Smooth muscle cell (in vitro differentiated cells): Measurements from ENCODE around the gene TJP1. TPM values are rescaled to one million over a fixed set of nuclear protein-coding genes. Genes with fewer than 3 reads are reported as not detected.
"Not testable (repeated sequence)": the region's sequence is repeated elsewhere in the genome, so short reads cannot be mapped to it uniquely, and the experiment has no call there.

Source experiments
- DNase-seq: peaks from one replicate; lab custom pipeline; 2025; ENCODE audit not compliant: unreplicated experiment; lab: John Stamatoyannopoulos, UW
- H2AFZ ChIP-seq: fragments of 200-600 bp; sonication (generic); 2 replicates; pipeline ENCODE4 v1.6.0; 2016; ENCODE audit warnings: antibody characterized with exemption, low read depth, mild to moderate bottlenecking
- H3F3A ChIP-seq: fragments of 200-600 bp; sonication (generic); 2 replicates; pipeline ENCODE4 v1.6.0; 2017; ENCODE audit warnings: antibody characterized with exemption, low read depth
- H3K27ac ChIP-seq: fragments of 200-600 bp; sonication (generic); 2 replicates; pipeline ENCODE4 v1.5.1; 2016; ENCODE audit warnings: low read depth, mild to moderate bottlenecking
- H3K27me3 ChIP-seq: fragments of 200-600 bp; sonication (generic); 2 replicates; pipeline ENCODE4 v1.6.1; 2016; ENCODE audit warnings: low read depth, mild to moderate bottlenecking
- H3K36me3 ChIP-seq: fragments of 200-600 bp; sonication (generic); 2 replicates; pipeline ENCODE4 v1.5.1; 2016; ENCODE audit warnings: low read depth
- H3K4me1 ChIP-seq: fragments of 200-600 bp; sonication (generic); 2 replicates; pipeline ENCODE4 v1.5.1; 2016; ENCODE audit warnings: low read depth
- H3K4me2 ChIP-seq: fragments of 200-600 bp; sonication (generic); 2 replicates; pipeline ENCODE4 v1.6.0; 2016; ENCODE audit warnings: mild to moderate bottlenecking
- H3K4me3 ChIP-seq: fragments of 200-600 bp; sonication (generic); 2 replicates; pipeline ENCODE4 v1.5.1; 2016; ENCODE audit warnings: mild to moderate bottlenecking
- H3K79me2 ChIP-seq: fragments of 200-600 bp; sonication (generic); 2 replicates; pipeline ENCODE4 v1.6.0; 2016; ENCODE audit warnings: low read depth, mild to moderate bottlenecking
- H3K9ac ChIP-seq: fragments of 200-600 bp; sonication (generic); 2 replicates; pipeline ENCODE4 v1.6.0; 2016; ENCODE audit warnings: low read depth
- H3K9me3 ChIP-seq: fragments of 200-600 bp; sonication (generic); replicated peaks from 2 replicates; pipeline ENCODE4 v1.5.1; 2016; ENCODE audit warnings: low read depth
- H4K20me1 ChIP-seq: fragments of 200-600 bp; sonication (generic); 2 replicates; pipeline ENCODE4 v1.6.0; 2016; ENCODE audit warnings: low read depth
- WGBS: methylation state at CpG from one replicate; pipeline ENCODE4 v1.1.7; 2016; ENCODE audit warnings: low lambda C conversion rate; 5-methylcytosine and 5-hydroxymethylcytosine counted together
- polyA plus RNA-seq: library from polyadenylated mRNA; unstranded; fragments of >200 nt; fragmentation: Nextera tagmentation; extraction: Ambion mirVana; gene quantifications from 2 replicates; pipeline ENCODE4 v1.2.1, GENCODE V29; 2016
- total RNA-seq: library from RNA; depleted of rRNA; stranded (reverse); fragments of >200 nt; gene quantifications from 2 replicates; pipeline ENCODE4 v1.2.3, GENCODE V29; 2014
- TF ChIP-seq, protein P1 (sequence below): fragments of 200-600 bp; sonication (generic); IDR thresholded peaks from 2 replicates; pipeline ENCODE4 v1.5.1; 2017; ENCODE audit warnings: borderline replicate concordance, mild to moderate bottlenecking, antibody characterized with exemption; ENCODE audit not compliant: insufficient read depth, poor library complexity, severe bottlenecking

TJP1 gene
- total and polyA plus RNA-seq, 2 experiments from 2014 or later: 28.4 to 73.1 TPM

DNA sequence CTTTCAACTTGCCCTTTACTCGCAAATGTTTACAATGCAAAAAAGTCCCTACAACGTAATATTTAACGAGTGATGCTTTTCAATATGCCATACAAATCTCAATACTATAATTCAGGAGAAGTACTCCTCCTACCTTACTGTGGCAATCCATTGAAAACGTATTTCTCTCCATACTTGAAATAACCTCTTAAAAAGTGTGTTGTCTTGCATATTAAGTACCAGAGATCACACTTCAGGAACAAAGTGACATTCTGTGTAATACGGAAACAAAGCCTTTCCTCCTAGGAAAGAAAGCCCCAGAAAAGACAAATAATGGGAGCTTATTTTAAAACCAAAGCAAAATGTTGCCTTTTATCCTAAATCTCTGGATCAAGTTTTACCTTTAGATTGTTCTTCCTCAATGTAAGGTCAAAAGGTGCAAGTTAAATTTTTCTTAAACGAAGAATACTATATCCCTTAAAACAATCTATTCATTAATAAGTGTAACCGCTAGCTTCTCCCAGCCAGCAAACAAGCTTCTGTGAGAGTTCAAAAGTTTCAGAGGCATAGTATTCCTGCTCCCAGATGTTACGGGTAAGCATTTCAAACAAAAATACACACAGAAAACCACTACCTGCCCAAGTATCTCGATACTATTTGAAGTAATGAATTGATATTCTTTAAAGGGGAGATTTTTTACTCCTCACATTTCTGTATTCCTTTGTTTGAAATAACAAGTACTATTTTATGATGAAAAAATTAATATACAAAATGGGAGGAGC lies 1.7 kb downstream of the TJP1 start:
- Histone ChIP-seq H3K79me2 (peaks cover 57% of the 10 kb centered on the region), H3K27me3 (no peaks in the 10 kb centered on the region), H3K4me1 (peaks cover 32% of the 10 kb centered on the region), H3K36me3 (no peaks in the 10 kb centered on the region), H3K27ac (peak overlapping the region; percentile 94), H2AFZ (no peak overlapping the region), H3K9ac (peak overlapping the region; percentile 97), H3F3A (peaks cover 6% of the 10 kb centered on the region), H4K20me1 (peaks cover 57% of the 10 kb centered on the region), H3K4me2 (peak overlapping the region; percentile 92), H3K4me3 (peak overlapping the region; percentile 86), H3K9me3 (no peaks in the 10 kb centered on the region)
- TF ChIP-seq, protein P1, sequence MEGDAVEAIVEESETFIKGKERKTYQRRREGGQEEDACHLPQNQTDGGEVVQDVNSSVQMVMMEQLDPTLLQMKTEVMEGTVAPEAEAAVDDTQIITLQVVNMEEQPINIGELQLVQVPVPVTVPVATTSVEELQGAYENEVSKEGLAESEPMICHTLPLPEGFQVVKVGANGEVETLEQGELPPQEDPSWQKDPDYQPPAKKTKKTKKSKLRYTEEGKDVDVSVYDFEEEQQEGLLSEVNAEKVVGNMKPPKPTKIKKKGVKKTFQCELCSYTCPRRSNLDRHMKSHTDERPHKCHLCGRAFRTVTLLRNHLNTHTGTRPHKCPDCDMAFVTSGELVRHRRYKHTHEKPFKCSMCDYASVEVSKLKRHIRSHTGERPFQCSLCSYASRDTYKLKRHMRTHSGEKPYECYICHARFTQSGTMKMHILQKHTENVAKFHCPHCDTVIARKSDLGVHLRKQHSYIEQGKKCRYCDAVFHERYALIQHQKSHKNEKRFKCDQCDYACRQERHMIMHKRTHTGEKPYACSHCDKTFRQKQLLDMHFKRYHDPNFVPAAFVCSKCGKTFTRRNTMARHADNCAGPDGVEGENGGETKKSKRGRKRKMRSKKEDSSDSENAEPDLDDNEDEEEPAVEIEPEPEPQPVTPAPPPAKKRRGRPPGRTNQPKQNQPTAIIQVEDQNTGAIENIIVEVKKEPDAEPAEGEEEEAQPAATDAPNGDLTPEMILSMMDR: no peak
- 15% methylated on average over 9 of the region's 9 CpGs for WGBS
- DNase-seq: no peak

DNA sequence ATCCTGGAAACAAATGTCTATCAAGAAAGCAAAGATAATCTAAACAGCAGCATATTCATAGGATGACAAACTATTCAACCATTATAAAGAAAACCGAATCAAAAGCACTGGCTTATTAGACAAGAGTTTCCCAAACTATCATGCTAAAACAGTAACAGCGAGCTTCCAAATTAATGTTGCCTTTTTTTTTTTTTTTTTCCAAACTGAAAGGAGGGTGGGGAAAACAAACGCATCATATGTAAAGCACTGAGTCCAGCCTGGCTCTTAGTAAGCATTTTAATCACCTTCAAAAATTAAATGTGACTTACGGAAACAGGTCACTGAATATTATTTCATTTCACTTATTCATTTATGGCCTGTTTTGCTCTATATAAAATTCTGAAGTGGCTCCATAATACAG lies 2.3 kb downstream of the TJP1 start:
- H2AFZ ChIP-seq: no peak overlapping the region
- H3K9me3 ChIP-seq: no peaks in the 10 kb centered on the region
- peaks cover 6% of the 10 kb centered on the region for H3F3A ChIP-seq
- DNase-seq: no peak
- H3K4me3 ChIP-seq: peak overlapping the region; percentile 86
- peaks cover 63% of the 10 kb centered on the region for H4K20me1 ChIP-seq
- peak overlapping the region; percentile 97 for H3K9ac ChIP-seq
- TF ChIP-seq, protein P1: no peak
- peak overlapping the region; percentile 94 for H3K27ac ChIP-seq
- 48% methylated on average over 4 of the region's 4 CpGs for WGBS
- H3K4me1 ChIP-seq: peaks cover 31% of the 10 kb centered on the region
- peak overlapping the region; percentile 92 for H3K4me2 ChIP-seq
- no peaks in the 10 kb centered on the region for H3K36me3 ChIP-seq
- H3K79me2 ChIP-seq: peaks cover 63% of the 10 kb centered on the region
- no peaks in the 10 kb centered on the region for H3K27me3 ChIP-seq

DNA sequence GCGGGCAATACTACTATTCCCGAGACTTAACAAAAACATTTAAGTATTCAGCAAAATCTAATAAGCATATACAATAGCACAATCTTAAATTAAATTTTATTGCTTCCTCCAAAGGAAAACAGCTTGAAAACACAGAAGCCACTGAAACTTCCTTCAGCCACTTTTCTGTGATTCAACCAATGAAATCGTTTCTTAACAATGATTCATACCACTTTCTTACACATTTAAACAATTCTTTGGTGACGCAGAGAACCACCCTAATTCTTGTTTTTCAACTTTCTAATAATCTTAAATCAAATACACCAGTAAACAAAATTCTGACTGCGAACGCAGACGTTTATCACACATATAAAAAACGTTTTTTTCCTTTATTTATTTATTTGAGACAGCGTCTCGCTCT lies 4.1 kb downstream of the TJP1 start:
- peaks cover 82% of the 10 kb centered on the region for H3K79me2 ChIP-seq
- TF ChIP-seq, protein P1: no peak
- no peak overlapping the region for H3K4me2 ChIP-seq
- H3K4me1 ChIP-seq: peaks cover 29% of the 10 kb centered on the region
- H4K20me1 ChIP-seq: peaks cover 82% of the 10 kb centered on the region
- no peaks in the 10 kb centered on the region for H3K36me3 ChIP-seq
- no peak overlapping the region for H3K9ac ChIP-seq
- H3K9me3 ChIP-seq: no peaks in the 10 kb centered on the region
- peaks cover 3% of the 10 kb centered on the region for H3F3A ChIP-seq
- no peak overlapping the region for H3K4me3 ChIP-seq
- no peak overlapping the region for H3K27ac ChIP-seq
- no peak overlapping the region for H2AFZ ChIP-seq
- DNase-seq: no peak
- H3K27me3 ChIP-seq: no peaks in the 10 kb centered on the region
- WGBS: 85% methylated on average over 10 of the region's 10 CpGs

DNA sequence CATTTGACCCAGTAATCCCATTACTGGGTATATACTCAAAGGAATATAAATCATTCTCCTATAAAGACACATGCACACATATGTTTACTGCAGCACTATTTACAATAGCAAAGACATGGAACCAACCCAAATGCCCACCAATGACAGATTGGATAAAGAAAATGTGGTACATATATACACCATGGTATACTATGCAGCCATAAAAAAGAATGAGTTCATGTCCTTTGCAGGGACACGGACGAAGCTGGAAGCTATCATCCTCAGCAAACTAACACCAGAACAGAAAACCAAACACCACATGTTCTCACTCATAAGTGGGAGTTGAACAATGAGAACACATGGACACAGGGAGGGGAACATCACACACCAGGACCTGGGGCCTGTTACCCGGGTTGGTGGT lies 4.8 kb downstream of the TJP1 start:
- not testable (repeated sequence) for DNase-seq, H3K9ac ChIP-seq, H3K36me3 ChIP-seq, H3K27ac ChIP-seq, H2AFZ ChIP-seq, H3K27me3 ChIP-seq, H3K4me2 ChIP-seq, H3K9me3 ChIP-seq, H3K4me3 ChIP-seq, H3F3A ChIP-seq
- Histone ChIP-seq H3K79me2 (peaks cover 89% of the 10 kb centered on the region), H4K20me1 (peaks cover 89% of the 10 kb centered on the region), H3K4me1 (peaks cover 32% of the 10 kb centered on the region)
- WGBS: 99% methylated on average over 3 of the region's 3 CpGs
